Keratinocyte (primary cell): ENCODE measurements around the gene GEMIN8.

ENCODE experiments used
- EZH2 ChIP-seq: IDR thresholded peaks from one replicate; pipeline ENCODE4 v1.6.1; 2012; ENCODE audit warnings: inconsistent platforms, mild to moderate bottlenecking, low read length, moderate library complexity
- TF ChIP-seq, protein P1 (sequence below), 3 experiments: IDR thresholded peaks in 1 of 3; conservative IDR thresholded peaks in 1 of 3; optimal IDR thresholded peaks in 1 of 3; 2 replicates in 2 of 3; 3 replicates in 1 of 3; pipeline versions ENCODE3 to v1.5.1; 2011; ENCODE audit warnings: low read length in 3 of 3, mild to moderate bottlenecking in 3 of 3, moderate library complexity in 2 of 3, control low read depth in 1 of 3, inconsistent platforms in 1 of 3; ENCODE audit not compliant: insufficient read depth in 2 of 3; ENCODE audit errors: extremely low read depth in 1 of 3

DNA sequence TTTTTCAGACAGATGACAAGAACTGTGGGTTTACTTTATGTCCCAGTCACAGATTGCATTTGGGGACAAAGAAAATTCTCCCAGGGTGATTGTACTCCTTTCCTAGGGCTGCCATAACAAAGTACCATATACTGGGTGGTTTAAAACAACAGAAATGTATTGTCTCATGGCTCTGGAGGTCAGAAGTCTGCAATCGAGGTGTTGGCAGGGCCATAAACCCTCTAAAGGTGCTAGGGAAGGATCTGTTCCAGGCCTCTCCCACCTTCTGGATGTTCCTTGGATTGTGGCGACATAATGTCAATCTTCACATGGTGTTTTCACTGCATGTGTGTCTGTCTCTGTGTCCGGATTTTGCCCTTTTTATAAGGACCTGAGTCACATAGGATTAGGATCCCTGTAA lies 12.3 kb downstream of the GEMIN8 start:
- TF ChIP-seq, protein P1, sequence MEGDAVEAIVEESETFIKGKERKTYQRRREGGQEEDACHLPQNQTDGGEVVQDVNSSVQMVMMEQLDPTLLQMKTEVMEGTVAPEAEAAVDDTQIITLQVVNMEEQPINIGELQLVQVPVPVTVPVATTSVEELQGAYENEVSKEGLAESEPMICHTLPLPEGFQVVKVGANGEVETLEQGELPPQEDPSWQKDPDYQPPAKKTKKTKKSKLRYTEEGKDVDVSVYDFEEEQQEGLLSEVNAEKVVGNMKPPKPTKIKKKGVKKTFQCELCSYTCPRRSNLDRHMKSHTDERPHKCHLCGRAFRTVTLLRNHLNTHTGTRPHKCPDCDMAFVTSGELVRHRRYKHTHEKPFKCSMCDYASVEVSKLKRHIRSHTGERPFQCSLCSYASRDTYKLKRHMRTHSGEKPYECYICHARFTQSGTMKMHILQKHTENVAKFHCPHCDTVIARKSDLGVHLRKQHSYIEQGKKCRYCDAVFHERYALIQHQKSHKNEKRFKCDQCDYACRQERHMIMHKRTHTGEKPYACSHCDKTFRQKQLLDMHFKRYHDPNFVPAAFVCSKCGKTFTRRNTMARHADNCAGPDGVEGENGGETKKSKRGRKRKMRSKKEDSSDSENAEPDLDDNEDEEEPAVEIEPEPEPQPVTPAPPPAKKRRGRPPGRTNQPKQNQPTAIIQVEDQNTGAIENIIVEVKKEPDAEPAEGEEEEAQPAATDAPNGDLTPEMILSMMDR (optimal IDR thresholded peaks at IDR 0.05 in 1 of 3, IDR thresholded peaks at IDR 0.05 in 1 of 3, conservative IDR thresholded peaks at IDR 0.05 in 1 of 3; ENCODE audit: extremely low read depth in 1 of 3, insufficient read depth in 2 of 3, low read length in 3 of 3): no peak
- TF ChIP-seq EZH2: no peak
